Activated CD8-positive, alpha-beta memory T cell treated with anti-CD3 and anti-CD28 coated beads for 36 hours (primary cell): ENCODE data around the gene PLPP2. TPM values are rescaled to one million over a fixed set of nuclear protein-coding genes. Genes with fewer than 3 reads are reported as not detected.
"Not testable (repeated sequence)": the region's sequence is repeated elsewhere in the genome, so short reads cannot be mapped to it uniquely, and the experiment has no call there.

Experiments used
- CTCF ChIA-PET: fragments of 350-600 bp; sonication (Branson Sonifier 250); formaldehyde crosslinking; loops from one replicate; lab custom pipeline; 2021; ENCODE audit warnings: antibody characterized with exemption; lab: Charles Lee
- POLR2A ChIA-PET: fragments of 350-600 bp; sonication (Branson Sonifier 250); formaldehyde crosslinking; loops from one replicate; lab custom pipeline; 2021; ENCODE audit warnings: antibody characterized with exemption; lab: Charles Lee
- total RNA-seq, 2 experiments: library from RNA; stranded (reverse); gene quantifications; one replicate each; pipeline ENCODE4 v1.2.3, GENCODE V29; 2021

PLPP2 gene
- total RNA-seq, 2 experiments from 2014 or later: not detected

- CTCF ChIA-PET: no interaction called here
Observed at GRCh38 chr19:277581-278165, 13.5 kb downstream of the PLPP2 start.

DNA sequence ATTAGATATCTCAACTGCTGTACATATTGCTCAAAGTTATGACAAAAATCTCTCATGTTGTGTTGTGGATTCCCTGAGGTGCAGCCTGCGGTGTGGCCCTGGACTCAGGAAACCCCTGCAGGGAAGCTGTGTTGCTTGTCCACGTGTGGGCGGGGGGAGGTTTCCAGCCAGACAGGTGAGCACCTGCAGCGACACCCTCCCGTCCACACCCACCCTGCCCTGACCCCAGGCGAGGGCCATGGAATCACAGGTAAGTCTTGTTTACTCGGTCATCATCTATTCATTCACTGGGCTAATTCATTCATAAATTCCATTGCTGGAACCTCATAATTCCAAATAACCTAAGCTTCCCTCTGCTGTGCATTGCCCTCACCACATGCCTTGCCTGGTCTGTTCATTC, 14.1 kb downstream of the PLPP2 start:
- POLR2A ChIA-PET: no interaction called here
- CTCF ChIA-PET: no interaction called here

More at GRCh38 chr19:277581-278165, 13.5 kb downstream of the PLPP2 start:
- POLR2A ChIA-PET: no interaction called here

- ChIA-PET CTCF (interaction anchor here (0.6 kb wide), 1 partner anchor 217 kb away, joined by 7 read pairs; no protein-coding TSS in a partner anchor), POLR2A (no interaction called here)
Observed at GRCh38 chr19:275958-276646, 15.1 kb downstream of the PLPP2 start.

DNA sequence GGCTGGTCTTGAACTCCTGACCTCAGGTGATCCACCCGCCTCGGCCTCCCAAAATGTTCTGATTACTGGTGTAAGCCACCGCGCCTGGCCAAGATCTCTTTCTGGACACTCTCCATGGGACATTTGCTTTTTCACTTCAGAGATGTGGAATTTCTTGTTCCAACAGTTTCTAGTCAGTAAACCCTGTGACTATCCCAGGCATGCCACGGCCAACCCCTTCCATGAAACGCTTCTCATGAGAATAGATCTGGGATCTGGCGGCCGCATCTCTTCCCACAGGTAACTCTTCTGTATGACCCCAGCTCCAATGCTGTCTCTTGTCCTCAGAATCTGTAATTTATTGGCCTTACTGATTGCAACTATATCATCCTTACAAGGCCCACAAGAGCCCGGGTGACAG, 16.2 kb downstream of the PLPP2 start:
- CTCF ChIA-PET: no interaction called here
- POLR2A ChIA-PET: no interaction called here

DNA sequence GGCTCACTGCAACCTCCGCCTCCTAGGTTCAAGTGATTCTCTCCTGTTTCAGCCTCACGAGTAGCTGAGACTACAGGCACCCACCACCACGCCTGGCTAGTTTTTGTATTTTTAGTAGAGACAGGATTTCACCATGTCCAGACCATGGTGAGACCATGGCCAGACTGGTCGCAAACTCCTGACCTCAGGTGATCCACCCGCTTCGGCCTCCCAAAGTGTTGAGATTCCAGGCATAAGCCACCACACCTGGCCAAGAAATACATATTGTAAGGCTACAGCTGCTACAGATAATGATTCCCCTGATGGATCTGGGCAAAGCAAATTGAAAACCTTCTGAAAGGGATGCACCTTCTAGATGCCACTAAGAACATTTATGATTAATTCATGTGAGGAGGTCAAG, 17.8 kb downstream of the PLPP2 start:
- POLR2A ChIA-PET: no interaction called here
- CTCF ChIA-PET: interaction anchor here (1.4 kb wide), 1 partner anchor 26 kb away, joined by 4 read pairs; no protein-coding TSS in a partner anchor

DNA sequence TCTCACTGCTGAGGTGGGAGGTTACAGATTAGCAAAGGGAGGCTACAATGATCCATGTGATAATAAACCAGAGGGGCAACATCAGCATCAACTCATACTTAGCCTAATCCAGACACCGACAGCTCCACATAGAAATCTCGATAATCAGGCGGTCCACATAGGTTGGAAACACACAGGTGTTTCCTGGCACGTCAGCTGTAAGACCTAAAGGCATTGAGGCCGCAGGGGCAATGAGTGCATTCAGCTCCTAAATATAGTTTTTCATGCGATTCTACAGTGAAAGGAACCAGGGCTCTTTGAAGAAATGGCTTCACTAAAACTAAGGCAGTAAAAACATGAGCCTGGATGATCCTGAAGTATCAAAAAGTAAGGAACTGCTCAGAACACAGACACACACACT, 19.3 kb downstream of the PLPP2 start:
- CTCF ChIA-PET: no interaction called here
- POLR2A ChIA-PET: no interaction called here

- POLR2A ChIA-PET, CTCF ChIA-PET: not testable (repeated sequence)
Observed at GRCh38 chr19:270766-271318, 20.4 kb downstream of the PLPP2 start.

DNA sequence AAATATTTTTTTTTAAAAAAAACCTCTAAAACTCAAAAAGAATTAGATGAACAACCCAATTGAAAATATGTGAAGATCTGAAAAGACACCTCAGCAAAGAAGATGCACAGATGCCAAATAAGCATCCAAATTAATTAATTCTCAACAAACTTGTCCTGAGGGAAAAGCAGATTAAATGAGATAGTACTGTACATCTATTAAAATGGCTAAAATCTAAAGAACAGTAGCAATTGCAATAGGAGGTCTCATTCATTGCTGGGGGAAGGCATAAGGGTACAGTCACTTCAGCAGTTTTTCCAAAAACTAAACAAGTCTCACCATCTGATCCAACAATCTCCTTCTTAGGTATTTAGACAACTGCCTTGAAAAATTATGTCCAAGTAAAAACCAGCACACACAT, 22.0 kb downstream of the PLPP2 start:
- CTCF ChIA-PET: no interaction called here
- POLR2A ChIA-PET: no interaction called here

DNA sequence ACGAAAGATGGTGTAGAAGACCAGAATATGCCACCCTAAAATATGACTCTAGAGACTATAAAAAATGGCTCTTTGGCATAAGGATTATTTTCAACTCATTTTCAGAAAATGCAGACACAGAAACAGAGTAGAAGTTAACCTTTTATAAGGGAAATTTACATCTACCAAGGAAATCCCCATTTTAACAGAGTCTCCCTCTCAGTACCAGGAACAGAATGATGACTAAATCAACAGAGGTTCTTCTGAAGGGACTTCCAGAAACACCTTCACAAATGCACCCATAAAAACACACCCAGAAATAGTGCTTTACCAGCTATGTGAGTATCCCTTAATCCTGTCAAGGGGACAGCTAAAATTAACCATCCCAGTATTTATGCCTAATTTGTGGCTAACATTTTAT, 29.1 kb downstream of the PLPP2 start:
- CTCF ChIA-PET: interaction anchor here (2.1 kb wide), 1 partner anchor 15 kb away, joined by 6 read pairs; no protein-coding TSS in a partner anchor

GRCh38 chr19:256804-257203, 34.4 kb downstream of the PLPP2 start:
- POLR2A ChIA-PET: not testable (repeated sequence)
- CTCF ChIA-PET: interaction anchor here (1.0 kb wide), 1 partner anchor 10 kb away, joined by 4 read pairs; no protein-coding TSS in a partner anchor

More for the DNA sequence above, 29.1 kb downstream of the PLPP2 start:
- POLR2A ChIA-PET: no interaction called here

- POLR2A ChIA-PET, CTCF ChIA-PET: not testable (repeated sequence)
Observed at GRCh38 chr19:252421-253186, 38.6 kb downstream of the PLPP2 start.

DNA sequence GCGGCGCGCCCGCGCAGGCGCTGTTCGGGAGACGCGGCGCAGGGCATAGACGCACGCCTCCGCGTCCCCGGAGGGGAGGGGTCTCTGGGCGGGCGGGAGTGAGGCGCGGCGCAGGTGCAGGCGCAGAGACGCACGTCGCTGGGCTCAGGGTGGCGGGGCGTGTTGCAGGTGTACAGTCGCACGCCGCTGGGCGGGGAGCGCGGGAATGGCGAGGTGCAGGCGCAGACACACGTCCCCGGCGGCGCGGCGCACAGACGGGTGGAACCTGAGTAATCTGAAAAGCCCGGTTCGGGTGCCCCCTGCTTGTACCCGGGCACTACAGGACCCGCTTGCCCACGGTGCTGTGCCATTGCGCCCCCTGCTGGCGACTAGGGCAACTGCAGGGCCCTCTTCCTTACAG, 44.7 kb downstream of the PLPP2 start:
- CTCF ChIA-PET: interaction anchor here (0.6 to 1.5 kb wide), 8 partner anchors 10 to 264 kb away, joined by 3 to 7 read pairs (median 4); no protein-coding TSS in a partner anchor
- POLR2A ChIA-PET: no interaction called here

DNA sequence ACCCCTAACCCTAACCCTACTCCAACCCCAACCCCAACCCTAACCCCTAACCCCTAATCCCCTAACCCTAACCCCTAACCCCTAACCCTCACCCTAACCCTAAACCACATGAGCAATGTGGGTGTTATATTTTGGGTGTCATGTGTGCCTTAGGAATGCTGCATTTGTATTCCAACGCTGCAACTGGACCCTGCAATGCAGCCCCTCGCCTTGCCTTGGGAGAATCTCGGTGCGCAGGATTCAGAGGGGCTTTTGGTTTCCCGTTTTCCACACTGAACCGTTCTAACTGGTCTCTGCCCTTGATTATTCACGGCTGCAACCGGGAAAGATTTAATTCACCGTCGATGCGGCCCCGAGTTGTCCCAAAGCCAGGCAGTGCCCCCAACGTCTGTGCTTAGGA, 45.3 kb downstream of the PLPP2 start:
- POLR2A ChIA-PET, CTCF ChIA-PET: not testable (repeated sequence)

DNA sequence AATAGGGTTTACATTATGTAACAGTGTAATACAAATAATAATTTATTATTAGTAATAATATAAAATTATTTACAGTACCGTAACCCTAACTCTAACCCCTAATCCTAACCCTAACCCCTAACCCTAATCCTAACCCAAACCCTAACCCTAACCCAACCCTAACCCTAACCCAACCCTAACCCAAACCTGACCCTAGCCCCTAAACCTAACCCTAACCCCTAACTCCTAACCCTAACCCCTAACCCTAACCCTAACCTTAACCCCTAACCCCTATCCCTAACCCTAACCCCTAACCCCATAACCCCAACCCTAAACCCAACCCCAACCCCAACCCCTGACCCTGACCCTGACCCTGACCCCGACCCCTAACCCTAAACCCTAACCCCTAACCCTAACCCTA, 45.7 kb downstream of the PLPP2 start:
- ChIA-PET CTCF (no interaction called here), POLR2A (no interaction called here)

Other genes with a start within 250 kb of the PLPP2 start
- not detected for gene OR4F17, start 184.3 kb downstream of the PLPP2 start, total RNA-seq
- 10 to 100 TPM; 18.3 to 21.2 TPM for gene MIER2, start 53.4 kb upstream of the PLPP2 start, total RNA-seq
- not detected for gene C2CD4C, start 117.7 kb upstream of the PLPP2 start, total RNA-seq
- not detected for gene SHC2, start 169.6 kb upstream of the PLPP2 start, total RNA-seq
- under 1 TPM; 0.17 to 0.23 TPM for gene MADCAM1, start 205.1 kb upstream of the PLPP2 start, total RNA-seq
- 10 to 100 TPM; 14.1 to 14.9 TPM for gene TPGS1, start 216.1 kb upstream of the PLPP2 start, total RNA-seq
- gene CDC34, start 240.4 kb upstream of the PLPP2 start, total RNA-seq: 10 to 100 TPM; 58.7 to 60.1 TPM